GM21529 (cell line): ENCODE measurements around the gene ABCC11.
A peak's percentile ranks its signal among the peaks of the same experiment; 100 is the strongest.

ENCODE experiments used
- ATAC-seq: cut with Tn5 transposase; IDR thresholded peaks from one replicate; pipeline ENCODE4 v1.9.1; 2021; ENCODE audit not compliant: unreplicated experiment

Gene ABCC11

GRCh38 chr16:48133455-48134211 lies 113.7 kb downstream of the ABCC11 start:
- no peak for ATAC-seq

GRCh38 chr16:48132696-48133095 lies 114.6 kb downstream of the ABCC11 start:
- no peak for ATAC-seq

DNA sequence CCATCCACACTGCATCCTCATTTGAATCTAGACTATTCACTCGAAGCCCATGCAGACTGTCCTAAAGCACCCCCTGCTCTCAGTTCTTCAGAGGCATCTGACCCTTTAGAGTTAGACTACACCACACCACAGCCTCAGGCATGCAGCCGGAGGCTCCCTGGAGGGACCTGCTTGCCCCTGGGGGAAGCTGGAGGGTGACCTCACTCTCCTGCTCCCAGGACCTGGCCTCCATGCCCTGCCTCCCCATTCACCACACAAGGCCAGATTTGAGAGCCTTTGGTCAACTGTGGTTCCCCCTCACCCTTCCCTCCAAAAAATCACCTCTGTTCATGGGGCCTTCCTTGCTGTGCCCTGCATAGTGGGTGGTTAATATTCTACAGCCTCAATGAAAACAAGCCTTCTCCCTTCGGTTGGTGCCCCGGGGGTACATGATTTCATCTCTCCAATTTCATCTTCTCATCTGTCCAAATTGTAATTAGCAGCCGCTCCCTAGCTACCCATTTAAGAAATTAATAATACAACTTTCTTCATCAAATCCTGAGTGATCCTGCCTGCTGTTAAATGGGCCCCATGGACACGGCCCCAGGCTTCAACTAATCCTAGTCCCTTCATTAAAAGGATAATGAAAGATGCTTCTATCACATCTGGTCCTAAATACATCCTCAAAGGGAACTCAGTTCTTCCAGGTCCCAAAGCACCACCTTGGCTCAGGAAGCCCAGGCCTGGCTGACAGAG lies 116.0 kb downstream of the ABCC11 start:
- ATAC-seq = no peak

GRCh38 chr16:48129926-48130325 lies 117.4 kb downstream of the ABCC11 start:
- no peak for ATAC-seq

- ATAC-seq = no peak
Observed at GRCh38 chr16:48128769-48129168, 118.6 kb downstream of the ABCC11 start.

- ATAC-seq = no peak
Observed at GRCh38 chr16:48126801-48127644, 120.3 kb downstream of the ABCC11 start.

- ATAC-seq = no peak
Observed at GRCh38 chr16:48125888-48126287, 121.5 kb downstream of the ABCC11 start.

DNA sequence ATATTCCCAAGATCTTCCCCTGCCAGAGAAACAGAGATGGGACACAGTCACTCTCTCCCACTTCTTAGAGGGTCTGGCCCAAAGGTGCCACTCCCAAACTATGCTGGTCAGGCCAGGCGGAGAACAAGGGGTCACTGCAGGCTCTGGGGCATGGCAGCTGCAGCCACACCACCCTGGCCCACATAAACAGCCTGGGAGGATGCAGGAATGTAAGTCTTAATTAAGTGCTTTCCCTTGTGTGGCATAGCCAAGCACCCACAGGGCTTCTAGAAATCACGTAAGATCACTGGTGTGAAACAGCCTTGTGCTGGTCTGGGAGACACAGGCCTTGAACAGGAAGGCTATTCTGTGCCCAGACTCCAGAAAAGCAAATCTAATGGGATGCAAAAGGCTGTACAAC lies 123.1 kb downstream of the ABCC11 start:
- ATAC-seq = no peak

GRCh38 chr16:48123104-48123788 lies 124.1 kb downstream of the ABCC11 start:
- ATAC-seq = peak; percentile 84

- ATAC-seq = no peak
Observed at GRCh38 chr16:48121276-48121675, 126.1 kb downstream of the ABCC11 start.

GRCh38 chr16:48118841-48119240 lies 128.5 kb downstream of the ABCC11 start:
- no peak for ATAC-seq

DNA sequence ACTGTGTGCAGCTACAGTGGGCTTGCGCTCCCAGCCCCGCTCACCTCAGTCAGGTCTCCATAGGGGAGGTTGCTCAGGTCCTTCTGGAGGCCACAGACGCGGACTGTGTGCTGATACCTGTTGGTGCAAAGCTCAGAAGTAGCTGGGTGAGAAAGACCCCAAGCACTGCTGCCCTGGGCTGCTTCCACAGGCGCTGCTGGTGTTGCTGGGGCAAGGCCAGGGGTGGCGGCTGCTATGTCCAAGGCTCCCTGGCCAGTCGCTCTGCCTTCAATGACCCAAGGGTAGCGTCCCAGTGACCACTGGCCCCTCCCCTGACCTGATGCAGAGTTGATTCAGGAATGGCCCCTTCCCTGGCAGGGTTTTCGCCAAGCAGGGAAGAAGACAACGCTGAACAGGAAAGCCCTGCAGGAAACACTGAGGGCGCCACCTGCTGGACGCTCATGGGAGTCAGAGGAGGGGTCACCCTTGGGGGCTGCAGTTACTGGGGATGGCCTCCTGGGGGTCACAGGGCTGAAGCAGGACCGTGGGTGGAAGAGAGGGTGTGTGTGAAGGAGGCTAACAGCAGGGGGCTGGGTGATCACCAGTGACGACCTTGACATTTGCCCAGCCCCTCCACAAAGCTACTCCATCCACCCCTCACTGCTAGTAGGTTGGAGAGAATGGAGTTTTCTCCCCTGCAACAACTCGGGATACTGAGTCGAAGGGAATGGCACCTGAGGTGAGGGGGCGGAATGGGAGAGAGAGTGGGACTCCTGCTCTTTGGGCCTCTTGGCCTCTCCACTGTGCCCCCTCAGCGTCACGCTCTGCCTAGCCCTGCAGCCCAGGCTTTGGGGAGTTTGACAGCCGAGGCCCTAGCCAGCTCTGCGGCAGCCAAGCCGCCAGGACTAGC lies 129.9 kb downstream of the ABCC11 start:
- peak; percentile 67 for ATAC-seq
